ENCODE results near the gene FANCE. TPM values are rescaled to one million over a fixed set of nuclear protein-coding genes. Genes with fewer than 3 reads are reported as not detected.

FANCE gene
- total RNA-seq, 1 experiment from 2014 or later: 19.2 TPM

DNA sequence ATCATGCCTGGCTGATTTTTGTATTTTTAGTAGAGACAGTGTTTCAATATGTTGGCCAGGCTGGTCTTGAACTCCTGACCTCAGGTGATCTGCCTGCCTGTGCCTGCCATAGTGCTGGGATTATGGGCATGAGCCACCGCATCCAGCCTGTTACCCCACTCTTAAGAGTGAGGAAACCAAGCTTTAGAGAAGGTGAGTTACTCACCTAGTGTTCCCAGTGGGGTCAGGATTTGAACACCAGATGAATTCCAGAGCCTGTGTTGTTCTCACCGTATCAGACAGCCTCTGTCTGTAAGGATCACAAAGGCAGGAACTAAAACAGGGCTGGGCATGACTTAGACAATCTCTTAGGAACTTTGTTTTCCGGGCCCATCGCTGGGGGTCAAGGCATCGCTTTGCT lies 9.4 kb upstream of the FANCE start:
- CTCF ChIA-PET: no interaction called here
- no TSS peak for BruUV-seq (replicated peaks)
- no peak for TF ChIP-seq EZH2 (IDR thresholded peaks at IDR 0.05; ENCODE audit: borderline replicate concordance, low read depth, low read length, poor library complexity, severe bottlenecking)
- TF ChIP-seq, protein P1, sequence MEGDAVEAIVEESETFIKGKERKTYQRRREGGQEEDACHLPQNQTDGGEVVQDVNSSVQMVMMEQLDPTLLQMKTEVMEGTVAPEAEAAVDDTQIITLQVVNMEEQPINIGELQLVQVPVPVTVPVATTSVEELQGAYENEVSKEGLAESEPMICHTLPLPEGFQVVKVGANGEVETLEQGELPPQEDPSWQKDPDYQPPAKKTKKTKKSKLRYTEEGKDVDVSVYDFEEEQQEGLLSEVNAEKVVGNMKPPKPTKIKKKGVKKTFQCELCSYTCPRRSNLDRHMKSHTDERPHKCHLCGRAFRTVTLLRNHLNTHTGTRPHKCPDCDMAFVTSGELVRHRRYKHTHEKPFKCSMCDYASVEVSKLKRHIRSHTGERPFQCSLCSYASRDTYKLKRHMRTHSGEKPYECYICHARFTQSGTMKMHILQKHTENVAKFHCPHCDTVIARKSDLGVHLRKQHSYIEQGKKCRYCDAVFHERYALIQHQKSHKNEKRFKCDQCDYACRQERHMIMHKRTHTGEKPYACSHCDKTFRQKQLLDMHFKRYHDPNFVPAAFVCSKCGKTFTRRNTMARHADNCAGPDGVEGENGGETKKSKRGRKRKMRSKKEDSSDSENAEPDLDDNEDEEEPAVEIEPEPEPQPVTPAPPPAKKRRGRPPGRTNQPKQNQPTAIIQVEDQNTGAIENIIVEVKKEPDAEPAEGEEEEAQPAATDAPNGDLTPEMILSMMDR (conservative IDR thresholded peaks at IDR 0.05; ENCODE audit: low read depth, low read length): no peak
- no peaks in the 10 kb centered on the region for H3K9me3 ChIP-seq (ENCODE audit: low read depth, low read length, poor library complexity, severe bottlenecking)
- H3K36me3 ChIP-seq (ENCODE audit: insufficient read depth, low read length, poor library complexity, severe bottlenecking): no peaks in the 10 kb centered on the region
- no peak overlapping the region for H3K27ac ChIP-seq (ENCODE audit: low read depth, low read length, poor library complexity, severe bottlenecking)
- POLR2A ChIA-PET (ENCODE audit: low non-redundant PET): no interaction called here
- intact Hi-C loops (cut with micrococcal nuclease; ENCODE audit: unreplicated experiment): no loop called here
- H3K4me1 ChIP-seq (ENCODE audit: insufficient read depth, low read length, poor library complexity, severe bottlenecking): no peaks in the 10 kb centered on the region
- no peaks in the 10 kb centered on the region for H3K27me3 ChIP-seq (replicated peaks; ENCODE audit: insufficient read depth, low read depth, low read length, poor library complexity)
- H3K4me3 ChIP-seq (ENCODE audit: low read depth, low read length, poor library complexity, severe bottlenecking): no peak overlapping the region
- no peak for DNase-seq (ENCODE audit: low spot score)

DNA sequence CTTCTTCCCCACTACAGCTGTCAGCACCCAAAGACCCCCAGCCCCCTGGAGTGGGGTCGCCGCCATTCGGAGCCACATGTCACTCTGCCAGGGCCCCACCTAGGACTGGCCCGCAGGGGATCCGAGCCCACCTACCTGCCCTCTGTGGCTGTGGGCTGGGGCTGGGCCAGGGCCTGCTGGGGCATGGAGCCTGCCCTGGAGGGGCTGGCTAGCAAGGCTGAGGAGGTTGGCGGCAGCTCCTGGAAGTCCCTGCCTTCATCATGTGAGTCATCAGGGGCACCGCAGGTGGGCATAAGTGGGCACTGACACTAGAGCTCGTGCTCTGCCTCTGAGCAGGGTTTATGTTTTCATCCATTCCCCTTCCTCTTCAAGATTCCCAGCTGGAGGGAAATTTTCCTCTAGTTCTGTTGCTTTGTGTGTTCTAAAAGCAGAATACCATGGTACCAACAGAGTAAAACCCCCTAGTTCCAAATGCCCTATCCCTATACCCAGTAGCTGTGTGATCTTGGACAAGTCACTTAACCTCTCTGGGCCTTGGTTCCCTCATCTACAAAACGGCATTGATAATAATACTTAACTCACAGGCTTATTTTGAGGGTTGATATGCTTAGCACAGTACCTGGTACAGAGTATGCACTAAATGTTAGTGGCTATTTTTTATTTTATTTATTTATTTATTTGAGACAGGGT lies 8.7 kb upstream of the FANCE start:
- POLR2A ChIA-PET (ENCODE audit: low non-redundant PET): no interaction called here
- Histone ChIP-seq H3K36me3 (ENCODE audit: insufficient read depth, low read length, poor library complexity, severe bottlenecking) (no peaks in the 10 kb centered on the region), H3K9me3 (ENCODE audit: low read depth, low read length, poor library complexity, severe bottlenecking) (no peaks in the 10 kb centered on the region), H3K27ac (ENCODE audit: low read depth, low read length, poor library complexity, severe bottlenecking) (no peak overlapping the region), H3K27me3 (replicated peaks; ENCODE audit: insufficient read depth, low read depth, low read length, poor library complexity) (no peaks in the 10 kb centered on the region), H3K4me1 (ENCODE audit: insufficient read depth, low read length, poor library complexity, severe bottlenecking) (no peaks in the 10 kb centered on the region), H3K4me3 (ENCODE audit: low read depth, low read length, poor library complexity, severe bottlenecking) (no peak overlapping the region)
- no peak for TF ChIP-seq EZH2 (IDR thresholded peaks at IDR 0.05; ENCODE audit: borderline replicate concordance, low read depth, low read length, poor library complexity, severe bottlenecking)
- TF ChIP-seq, protein P1 (conservative IDR thresholded peaks at IDR 0.05; ENCODE audit: low read depth, low read length): no peak
- peak; percentile 37 for DNase-seq (ENCODE audit: low spot score)
- CTCF ChIA-PET: no interaction called here
- BruUV-seq (replicated peaks): no TSS peak
- intact Hi-C loops (cut with micrococcal nuclease; ENCODE audit: unreplicated experiment): no loop called here

- ChIA-PET POLR2A (ENCODE audit: low non-redundant PET) (no interaction called here), CTCF (no interaction called here)
- no peaks in the 10 kb centered on the region for H3K27me3 ChIP-seq (replicated peaks; ENCODE audit: insufficient read depth, low read depth, low read length, poor library complexity)
- H3K27ac ChIP-seq (ENCODE audit: low read depth, low read length, poor library complexity, severe bottlenecking): no peak overlapping the region
- H3K4me3 ChIP-seq (ENCODE audit: low read depth, low read length, poor library complexity, severe bottlenecking): no peak overlapping the region
- BruUV-seq (replicated peaks): no TSS peak
- intact Hi-C loops (cut with micrococcal nuclease; ENCODE audit: unreplicated experiment): no loop called here
- no peaks in the 10 kb centered on the region for H3K9me3 ChIP-seq (ENCODE audit: low read depth, low read length, poor library complexity, severe bottlenecking)
- DNase-seq (ENCODE audit: low spot score): no peak
- TF ChIP-seq, protein P1 (conservative IDR thresholded peaks at IDR 0.05; ENCODE audit: low read depth, low read length): no peak
- no peak for TF ChIP-seq EZH2 (IDR thresholded peaks at IDR 0.05; ENCODE audit: borderline replicate concordance, low read depth, low read length, poor library complexity, severe bottlenecking)
- no peaks in the 10 kb centered on the region for H3K4me1 ChIP-seq (ENCODE audit: insufficient read depth, low read length, poor library complexity, severe bottlenecking)
- no peaks in the 10 kb centered on the region for H3K36me3 ChIP-seq (ENCODE audit: insufficient read depth, low read length, poor library complexity, severe bottlenecking)
Measured at GRCh38 chr6:35445691-35446090, 6.4 kb upstream of the FANCE start.

All from A673 (cell line).